GM12892 (cell line): Measurements from ENCODE around the gene CDH16.

Source experiments
- POLR2A ChIP-seq: IDR thresholded peaks from 2 replicates; pipeline ENCODE4 v1.6.1; 2011; ENCODE audit warnings: low read depth, low read length, control low read depth
- TAF1 ChIP-seq: IDR thresholded peaks from 2 replicates; pipeline ENCODE4 v1.6.1; 2011; ENCODE audit warnings: low read depth, mild to moderate bottlenecking, control low read depth, low read length, borderline replicate concordance

DNA sequence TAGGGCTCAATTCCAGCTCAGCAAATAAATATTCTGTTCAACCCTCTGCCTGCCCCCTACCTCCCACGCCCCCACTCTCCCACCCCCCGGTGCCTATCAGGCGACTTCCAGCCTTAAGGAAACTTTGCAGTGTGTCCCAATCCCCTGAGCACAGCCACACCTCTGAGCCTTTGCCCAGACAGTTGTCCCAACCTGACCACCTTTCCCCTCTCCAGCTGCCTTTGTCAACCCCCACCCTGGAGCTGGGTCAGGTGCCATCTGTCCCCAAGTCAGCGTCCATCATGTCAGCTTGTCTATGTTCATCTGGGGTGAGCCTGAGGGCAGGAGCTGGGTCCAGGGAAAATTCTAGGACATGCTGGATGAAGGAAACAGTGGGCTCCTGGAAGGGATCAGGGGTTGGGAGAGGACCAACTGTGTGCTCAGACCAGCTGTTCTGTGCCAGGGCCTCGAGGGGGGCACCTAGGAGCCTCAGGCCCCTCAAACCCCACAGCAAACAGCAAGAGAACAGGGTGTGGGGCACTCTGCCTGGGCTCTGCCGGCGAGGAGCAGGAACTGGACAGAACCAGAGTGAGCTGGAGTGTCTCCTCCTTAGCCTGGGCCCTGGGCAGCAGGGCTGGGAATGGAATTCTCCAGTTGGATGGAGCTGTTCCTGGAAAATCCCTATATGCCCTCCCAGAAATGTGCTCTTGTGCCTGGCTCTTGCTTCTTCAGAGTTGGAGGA is 17.8 kb downstream of the CDH16 start:
- no peak for TF ChIP-seq POLR2A
- no peak for TF ChIP-seq TAF1
